GM12892 (cell line): ENCODE results near the gene ACSL5.

Experiments
- DNase-seq: peaks from one replicate; pipeline ENCODE4 v3.0.0; 2011; ENCODE audit not compliant: insufficient read length
- FAIRE-seq: peaks from 2 replicates; lab custom pipeline; 2011; peaks lifted over from hg19 to GRCh38; lab: Jason Lieb, UNC
- POLR2A ChIP-seq: IDR thresholded peaks from 2 replicates; pipeline ENCODE4 v1.6.1; 2011; ENCODE audit warnings: low read depth, low read length, control low read depth
- POLR2AphosphoS5 ChIP-seq: IDR thresholded peaks from 2 replicates; pipeline ENCODE4 v1.6.1; 2011; ENCODE audit warnings: low read depth, low read length, control low read depth
- TAF1 ChIP-seq: IDR thresholded peaks from 2 replicates; pipeline ENCODE4 v1.6.1; 2011; ENCODE audit warnings: low read depth, mild to moderate bottlenecking, control low read depth, low read length, borderline replicate concordance

Gene ACSL5

DNA sequence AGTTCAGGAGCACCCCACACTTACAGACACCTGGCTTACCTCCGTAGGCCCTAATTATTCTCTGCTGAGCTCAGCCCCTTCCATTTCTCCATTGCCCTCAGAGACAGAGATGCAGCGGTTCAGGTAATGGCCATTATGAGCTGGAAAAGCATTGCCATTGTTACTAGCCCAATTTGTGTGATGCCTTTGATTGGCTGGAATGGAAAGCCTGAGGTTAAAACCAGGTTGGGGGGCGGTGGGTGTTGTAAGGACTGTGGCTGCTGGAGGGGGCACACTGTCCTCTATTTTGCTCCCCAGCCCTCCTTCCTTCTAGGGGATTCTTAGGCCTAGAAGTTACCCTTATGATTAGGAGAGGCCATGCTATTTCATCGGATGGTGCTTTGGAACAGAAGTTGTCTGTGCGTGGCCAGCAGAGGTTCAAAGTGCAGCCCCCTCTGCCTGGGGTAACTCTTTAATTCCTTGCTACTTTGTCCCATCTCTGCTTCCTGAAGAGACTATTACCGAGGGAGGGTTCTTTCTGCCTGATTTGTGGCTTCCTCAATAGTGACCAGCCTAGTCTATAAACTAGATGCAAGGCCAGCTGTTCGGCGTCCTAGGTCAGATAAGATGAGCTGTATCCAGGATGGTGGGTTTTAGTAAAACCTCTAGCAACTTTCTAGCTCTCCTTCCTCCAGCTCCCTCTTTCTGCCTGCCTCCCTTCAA is 14.2 kb upstream of the ACSL5 start:
- no peak for TF ChIP-seq POLR2A
- FAIRE-seq = no peak

DNA sequence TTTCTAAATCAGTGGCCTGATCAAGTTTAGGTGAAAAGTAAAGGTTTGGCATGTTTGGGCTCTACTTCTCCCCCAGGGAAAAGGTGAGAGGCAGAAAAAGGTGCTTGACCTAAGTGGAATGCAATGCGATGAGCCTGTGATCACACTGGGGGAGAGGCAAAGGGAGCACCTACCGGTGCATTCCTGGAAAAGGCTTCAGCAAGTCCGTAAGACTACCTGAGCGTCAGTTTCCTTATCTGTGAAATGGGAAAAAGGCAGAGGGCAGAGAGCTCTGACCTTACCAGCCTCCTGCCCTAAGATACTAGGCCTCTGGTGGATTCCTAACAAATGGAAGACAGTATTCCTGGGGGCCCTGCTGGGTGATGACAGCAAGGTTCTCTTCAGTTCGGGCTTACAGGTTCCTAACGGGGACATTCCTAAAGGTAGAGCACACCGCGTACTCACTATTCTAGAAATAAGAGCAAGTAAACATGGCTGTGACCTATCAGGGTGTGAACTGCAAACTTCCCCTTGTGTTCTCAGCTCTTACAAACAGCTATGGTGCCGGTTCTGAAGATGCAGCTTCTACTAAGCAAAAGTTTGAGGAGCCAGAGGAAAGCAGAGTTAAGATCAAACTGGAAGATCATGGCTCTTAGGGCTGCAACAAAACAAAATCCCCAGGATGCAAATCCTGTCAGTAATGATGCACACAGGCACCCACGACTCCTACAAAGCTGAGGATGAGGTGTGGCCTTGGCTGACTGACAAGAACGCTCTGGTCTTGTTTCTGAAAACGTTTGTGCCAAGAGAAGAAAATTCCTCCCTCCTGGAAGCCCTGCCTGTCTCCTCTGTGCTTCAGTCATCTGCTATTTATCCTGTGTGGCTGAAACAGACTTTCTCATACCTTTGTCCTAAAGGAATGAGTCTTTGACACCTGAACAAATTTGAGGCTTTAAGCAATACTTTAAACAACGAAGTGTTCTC is 13.3 kb upstream of the ACSL5 start:
- FAIRE-seq (no peak), DNase-seq (no peak)
- TF ChIP-seq TAF1 (no peak), POLR2AphosphoS5 (no peak), POLR2A (no peak)

More for the DNA sequence above, 14.2 kb upstream of the ACSL5 start:
- DNase-seq = no peak

- no peak for TF ChIP-seq TAF1
- TF ChIP-seq POLR2AphosphoS5 = no peak
- TF ChIP-seq POLR2A = no peak
- FAIRE-seq = no peak
- DNase-seq = no peak
These were observed 11.8 kb upstream of the ACSL5 start for GRCh38 chr10:112361951-112362751.

DNA sequence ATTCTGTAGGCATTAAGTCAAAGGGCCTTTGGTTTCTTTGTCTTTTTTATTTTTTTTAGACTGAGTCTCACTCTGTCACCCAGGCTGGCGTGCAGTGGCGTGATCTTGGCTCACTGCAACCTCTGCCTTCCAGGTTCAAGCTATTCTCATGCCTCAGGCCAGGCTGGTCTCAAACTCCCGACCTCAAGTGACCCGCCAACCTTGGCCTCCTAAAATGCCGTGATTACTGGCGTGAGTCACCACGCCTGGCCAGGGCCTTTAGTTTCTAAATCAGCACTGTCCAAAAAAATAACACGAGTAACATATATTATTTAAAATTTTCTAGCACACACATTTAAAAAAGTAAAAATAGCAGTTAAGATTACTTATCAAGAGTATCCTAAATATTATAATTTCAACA is 11.1 kb upstream of the ACSL5 start:
- no peak for TF ChIP-seq POLR2A
- TF ChIP-seq TAF1 = no peak
- TF ChIP-seq POLR2AphosphoS5 = no peak
- DNase-seq (no peak), FAIRE-seq (no peak)

DNA sequence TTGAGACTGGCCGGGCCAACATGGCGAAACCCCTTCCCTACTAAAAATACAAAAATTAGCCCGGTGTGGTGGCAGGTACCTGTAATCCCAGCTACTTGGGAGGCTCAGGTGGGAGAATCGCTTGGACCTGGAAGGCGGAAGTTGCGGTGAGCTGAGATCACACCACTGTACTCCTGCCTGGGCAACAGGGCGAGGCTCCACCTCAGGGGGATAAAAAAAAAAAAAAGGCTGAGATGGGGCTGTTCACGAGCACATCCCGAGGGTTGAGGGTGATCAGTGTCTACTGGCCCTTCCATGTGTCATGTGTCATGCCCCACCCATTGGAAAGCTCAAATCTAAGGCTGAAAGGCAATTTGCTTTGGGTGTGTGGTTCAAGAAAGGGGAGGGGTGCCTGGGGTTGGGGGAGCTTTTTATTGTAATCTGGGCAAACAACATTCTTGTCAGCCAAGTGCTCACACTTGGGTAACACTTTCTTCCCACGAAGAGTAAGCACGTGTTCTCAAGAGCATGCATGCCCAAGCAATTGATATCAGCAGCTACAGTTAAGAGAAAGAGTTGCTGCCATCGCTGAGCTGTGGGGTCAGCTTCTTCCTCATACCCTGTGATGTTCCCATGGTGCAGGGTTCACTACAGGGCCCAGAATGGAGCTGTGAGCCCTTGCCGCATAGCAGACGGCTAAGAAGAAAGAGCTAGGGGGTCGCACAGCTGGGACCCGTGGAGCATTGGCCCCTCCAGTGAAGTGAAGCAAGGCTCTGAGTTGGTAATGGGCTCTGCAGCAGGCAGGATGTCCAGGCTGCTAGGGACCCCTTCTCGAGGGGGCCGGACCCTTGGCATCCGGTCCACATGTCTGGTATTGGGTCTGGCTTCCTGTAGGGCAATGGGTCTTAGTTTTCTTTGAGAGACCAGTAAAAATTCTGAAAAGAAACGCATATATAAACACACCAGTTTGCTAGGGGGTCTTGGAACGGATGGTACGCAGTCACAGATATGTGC is 9.9 kb upstream of the ACSL5 start:
- FAIRE-seq (no peak), DNase-seq (no peak)
- TF ChIP-seq POLR2A (no peak), POLR2AphosphoS5 (no peak), TAF1 (no peak)

GRCh38 chr10:112365014-112365432 is 8.9 kb upstream of the ACSL5 start:
- DNase-seq (no peak), FAIRE-seq (no peak)
- TF ChIP-seq POLR2A = no peak
- TF ChIP-seq POLR2AphosphoS5 = no peak
- TF ChIP-seq TAF1 = no peak

- FAIRE-seq = no peak
- no peak for TF ChIP-seq TAF1
- no peak for TF ChIP-seq POLR2A
- TF ChIP-seq POLR2AphosphoS5 = no peak
- DNase-seq = no peak
These were observed 8.5 kb upstream of the ACSL5 start for GRCh38 chr10:112365451-112365850.

- FAIRE-seq (no peak), DNase-seq (no peak)
- no peak for TF ChIP-seq POLR2AphosphoS5
- no peak for TF ChIP-seq TAF1
- TF ChIP-seq POLR2A = no peak
These were observed 6.9 kb upstream of the ACSL5 start for GRCh38 chr10:112366992-112367391.

GRCh38 chr10:112367516-112367915 is 6.4 kb upstream of the ACSL5 start:
- no peak for DNase-seq
- TF ChIP-seq POLR2A = no peak
- no peak for TF ChIP-seq TAF1
- no peak for TF ChIP-seq POLR2AphosphoS5
- no peak for FAIRE-seq

- DNase-seq (no peak), FAIRE-seq (no peak)
- no peak for TF ChIP-seq POLR2AphosphoS5
- no peak for TF ChIP-seq POLR2A
- no peak for TF ChIP-seq TAF1
These were observed 4.2 kb upstream of the ACSL5 start for GRCh38 chr10:112369495-112370423.
